Naive thymus-derived CD8-positive, alpha-beta T cell (primary cell): ENCODE measurements around the gene ZSCAN16. TPM values are rescaled to one million over a fixed set of nuclear protein-coding genes. Genes with fewer than 3 reads are reported as not detected.

Experiments used
- polyA plus RNA-seq, 3 donors: library from polyadenylated mRNA; unstranded; fragments of 300-500 nt; fragmentation: Illumina TruSeq; gene quantifications; one replicate each; pipeline ENCODE4 v1.2.3, GENCODE V29; 2021
- total RNA-seq, 8 experiments: library from RNA in 2 of 8; stranded (reverse) in 2 of 8; gene quantifications; one replicate each; pipeline ENCODE4 v1.2.3 and lab custom pipeline; 2021 to 2026

ZSCAN16 gene
- total and polyA plus RNA-seq, 5 experiments from 2014 or later = 6.0 to 13.9 (median 13.2) TPM

Other genes with a start within 250 kb of the ZSCAN16 start
- gene OR2B2, start 212.2 kb upstream of the ZSCAN16 start, total RNA-seq = not detected
- not detected for gene OR2B2, start 212.2 kb upstream of the ZSCAN16 start, polyA plus RNA-seq
- not detected for gene OR2B6, start 167.4 kb upstream of the ZSCAN16 start, total RNA-seq
- not detected for gene OR2B6, start 167.4 kb upstream of the ZSCAN16 start, polyA plus RNA-seq
- gene ZNF165, start 44.0 kb upstream of the ZSCAN16 start, total RNA-seq = 1 to 10 TPM in 1 of 2 experiments, under 1 TPM in 1; 0.83 to 1.0 TPM
- 1 to 10 TPM in 1 of 3 donors, under 1 TPM in 2; 0.44 to 1.3 (median 0.90) TPM for gene ZNF165, start 44.0 kb upstream of the ZSCAN16 start, polyA plus RNA-seq
- 10 to 100 TPM; 41.2 to 45.0 TPM for gene ZKSCAN8, start 17.3 kb downstream of the ZSCAN16 start, total RNA-seq
- 1 to 10 TPM in 2 of 3 donors, under 1 TPM in 1; 0.19 to 2.6 (median 1.1) TPM for gene ZKSCAN8, start 17.3 kb downstream of the ZSCAN16 start, polyA plus RNA-seq
- gene ZSCAN9, start 100.7 kb downstream of the ZSCAN16 start, total RNA-seq = 1 to 10 TPM; 3.4 to 4.8 TPM
- 1 to 10 TPM in 2 of 3 donors, under 1 TPM in 1; 0.86 to 2.6 (median 1.1) TPM for gene ZSCAN9, start 100.7 kb downstream of the ZSCAN16 start, polyA plus RNA-seq
- 10 to 100 TPM; 10.5 to 11.4 TPM for gene ZKSCAN4, start 127.7 kb downstream of the ZSCAN16 start, total RNA-seq
- gene ZKSCAN4, start 127.7 kb downstream of the ZSCAN16 start, polyA plus RNA-seq = 1 to 10 TPM; 3.4 to 7.1 (median 4.1) TPM
- gene NKAPL, start 134.7 kb downstream of the ZSCAN16 start, total RNA-seq = 1 to 10 TPM; 1.2 to 1.7 TPM
- gene NKAPL, start 134.7 kb downstream of the ZSCAN16 start, polyA plus RNA-seq = under 1 TPM in 1 of 3 donors, not detected in 2; 0.26 TPM
- gene ZSCAN26, start 142.5 kb downstream of the ZSCAN16 start, total RNA-seq = 10 to 100 TPM; 22.0 to 26.8 TPM
- 10 to 100 TPM; 14.3 to 16.1 (median 14.7) TPM for gene ZSCAN26, start 142.5 kb downstream of the ZSCAN16 start, polyA plus RNA-seq
- 1 to 10 TPM; 2.4 to 2.5 TPM for gene PGBD1, start 157.0 kb downstream of the ZSCAN16 start, total RNA-seq
- gene PGBD1, start 157.0 kb downstream of the ZSCAN16 start, polyA plus RNA-seq = 1 to 10 TPM in 1 of 3 donors, under 1 TPM in 2; 0.45 to 1.2 (median 0.87) TPM
- gene ZSCAN31, start 211.5 kb downstream of the ZSCAN16 start, total RNA-seq = 1 to 10 TPM; 1.8 to 2.8 TPM
- 1 to 10 TPM in 1 of 3 donors, under 1 TPM in 2; 0.79 to 1.0 (median 0.98) TPM for gene ZSCAN31, start 211.5 kb downstream of the ZSCAN16 start, polyA plus RNA-seq
- 10 to 100 TPM in 1 of 2 experiments, 1 to 10 TPM in 1; 8.7 to 11.1 TPM for gene ZKSCAN3, start 225.3 kb downstream of the ZSCAN16 start, total RNA-seq
- 1 to 10 TPM in 2 of 3 donors, under 1 TPM in 1; 0.81 to 4.0 (median 2.0) TPM for gene ZKSCAN3, start 225.3 kb downstream of the ZSCAN16 start, polyA plus RNA-seq